Spleen (tissue), 7 donors: ENCODE results near the gene UTY.
A peak's percentile ranks its signal among the peaks of the same experiment; 100 is the strongest.

Experiments used
- POLR2AphosphoS5 ChIP-seq, 3 donors: sonication (generic); formaldehyde crosslinking; IDR thresholded peaks; one replicate each; pipeline ENCODE4 v1.5.1; 2017; ENCODE audit warnings: antibody characterized with exemption in 3 of 3
- TF ChIP-seq, protein P1 (sequence below), 11 experiments: fragments of 200-600 bp in 7 of 11; fragments of 450-650 bp in 4 of 11; sonication (generic) in 4 of 11; IDR thresholded peaks in 8 of 11; conservative IDR thresholded peaks in 3 of 11; 1 replicate in 7 of 11; 2 replicates in 4 of 11; pipeline versions ENCODE4 v1.4.0 to v1.8.0; 2016 to 2021; ENCODE audit warnings: antibody characterized with exemption in 11 of 11, inconsistent platforms in 4 of 11, mild to moderate bottlenecking in 1 of 11
- donor health status: DM: no; HTN: no; CAD: no; lungs with moderate emphysema.
- donor health status: DM: no; HTN: no; CAD: no.
- donor health status: DM: no; HTN: no; CAD: no.

DNA sequence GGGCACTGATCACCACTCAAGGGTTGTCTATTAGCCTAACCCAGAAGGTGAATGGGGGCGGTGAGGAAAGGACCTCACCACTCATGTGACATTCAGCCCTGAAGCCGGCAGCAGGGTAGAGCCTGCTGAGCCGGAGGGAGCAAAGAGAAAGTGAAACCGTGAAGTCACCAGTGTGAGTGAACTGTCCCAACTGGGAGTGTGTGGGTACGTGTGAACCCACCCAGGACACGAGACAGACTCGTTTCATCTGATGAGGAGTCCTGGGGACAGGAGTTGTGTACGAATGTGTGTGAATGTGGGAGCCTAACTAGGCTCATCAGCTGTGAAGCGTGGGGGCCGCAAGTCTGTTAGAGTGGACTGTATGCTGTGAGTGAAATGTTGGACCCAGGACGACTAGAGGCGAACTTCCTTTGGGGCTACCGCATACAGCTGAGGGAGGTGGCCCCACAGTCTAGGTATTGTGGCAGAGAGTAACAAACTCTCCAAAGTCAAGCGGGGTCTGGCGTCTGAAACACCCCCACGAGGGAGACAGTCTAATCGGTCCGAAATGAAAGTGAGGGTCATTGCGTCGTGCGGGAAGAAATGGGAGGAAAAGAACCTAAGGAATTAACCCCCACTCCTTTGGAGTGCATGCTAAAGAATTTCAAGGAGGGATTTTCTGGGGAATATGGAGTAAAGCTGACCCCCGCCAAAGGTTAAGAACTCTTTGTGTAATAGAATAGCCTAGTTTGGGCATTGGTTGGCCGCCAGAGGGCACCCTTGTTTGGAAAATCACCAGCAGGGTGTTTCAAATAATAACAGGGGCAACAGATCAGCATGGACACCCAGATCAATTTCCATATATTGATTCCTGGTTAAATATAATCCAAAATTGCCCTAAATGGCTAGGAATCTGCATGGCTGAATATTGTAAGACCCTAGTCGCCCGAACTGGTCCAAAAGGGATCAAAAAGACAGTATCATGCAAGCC, 43.6 kb downstream of the UTY start:
- TF ChIP-seq, protein P1, sequence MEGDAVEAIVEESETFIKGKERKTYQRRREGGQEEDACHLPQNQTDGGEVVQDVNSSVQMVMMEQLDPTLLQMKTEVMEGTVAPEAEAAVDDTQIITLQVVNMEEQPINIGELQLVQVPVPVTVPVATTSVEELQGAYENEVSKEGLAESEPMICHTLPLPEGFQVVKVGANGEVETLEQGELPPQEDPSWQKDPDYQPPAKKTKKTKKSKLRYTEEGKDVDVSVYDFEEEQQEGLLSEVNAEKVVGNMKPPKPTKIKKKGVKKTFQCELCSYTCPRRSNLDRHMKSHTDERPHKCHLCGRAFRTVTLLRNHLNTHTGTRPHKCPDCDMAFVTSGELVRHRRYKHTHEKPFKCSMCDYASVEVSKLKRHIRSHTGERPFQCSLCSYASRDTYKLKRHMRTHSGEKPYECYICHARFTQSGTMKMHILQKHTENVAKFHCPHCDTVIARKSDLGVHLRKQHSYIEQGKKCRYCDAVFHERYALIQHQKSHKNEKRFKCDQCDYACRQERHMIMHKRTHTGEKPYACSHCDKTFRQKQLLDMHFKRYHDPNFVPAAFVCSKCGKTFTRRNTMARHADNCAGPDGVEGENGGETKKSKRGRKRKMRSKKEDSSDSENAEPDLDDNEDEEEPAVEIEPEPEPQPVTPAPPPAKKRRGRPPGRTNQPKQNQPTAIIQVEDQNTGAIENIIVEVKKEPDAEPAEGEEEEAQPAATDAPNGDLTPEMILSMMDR (IDR thresholded peaks at IDR 0.05 in 8 of 11, conservative IDR thresholded peaks at IDR 0.05 in 3 of 11), result peak in 4 of 11 experiments; percentile 16 to 54 (median 46)
- TF ChIP-seq POLR2AphosphoS5 (IDR thresholded peaks at IDR 0.05), result no peak
